Measurements from ENCODE around the gene SPATA16.

DNA sequence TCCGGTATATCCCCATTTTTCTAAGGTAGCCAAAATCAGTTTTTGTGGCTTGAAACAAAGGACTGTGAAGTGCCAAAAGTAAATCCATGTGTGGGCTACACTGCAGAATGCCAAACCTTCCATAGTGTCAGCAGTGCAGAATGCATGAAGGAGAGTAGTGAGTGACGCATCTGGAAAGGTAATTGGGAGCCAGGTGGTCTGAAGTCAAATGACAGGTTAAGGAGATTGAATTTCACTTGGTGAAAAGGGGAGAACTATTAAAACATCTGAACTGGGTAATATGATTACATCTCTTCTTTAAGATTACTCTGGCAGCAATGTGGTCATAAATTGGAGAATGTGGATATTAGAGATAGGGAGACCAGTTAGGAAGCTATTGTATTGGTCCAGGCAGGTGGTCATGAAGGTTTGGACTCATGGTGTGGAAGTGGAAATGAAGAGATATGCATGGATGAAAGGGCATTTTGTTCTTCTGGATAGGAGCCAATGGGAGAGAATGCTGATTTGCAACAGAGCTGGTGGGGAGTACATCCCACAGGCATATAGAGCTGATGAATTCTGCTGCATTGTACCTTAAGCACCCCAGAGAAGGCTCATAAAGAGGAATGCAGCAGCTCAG lies 272.3 kb downstream of the SPATA16 start:
- TF ChIP-seq, protein P1, sequence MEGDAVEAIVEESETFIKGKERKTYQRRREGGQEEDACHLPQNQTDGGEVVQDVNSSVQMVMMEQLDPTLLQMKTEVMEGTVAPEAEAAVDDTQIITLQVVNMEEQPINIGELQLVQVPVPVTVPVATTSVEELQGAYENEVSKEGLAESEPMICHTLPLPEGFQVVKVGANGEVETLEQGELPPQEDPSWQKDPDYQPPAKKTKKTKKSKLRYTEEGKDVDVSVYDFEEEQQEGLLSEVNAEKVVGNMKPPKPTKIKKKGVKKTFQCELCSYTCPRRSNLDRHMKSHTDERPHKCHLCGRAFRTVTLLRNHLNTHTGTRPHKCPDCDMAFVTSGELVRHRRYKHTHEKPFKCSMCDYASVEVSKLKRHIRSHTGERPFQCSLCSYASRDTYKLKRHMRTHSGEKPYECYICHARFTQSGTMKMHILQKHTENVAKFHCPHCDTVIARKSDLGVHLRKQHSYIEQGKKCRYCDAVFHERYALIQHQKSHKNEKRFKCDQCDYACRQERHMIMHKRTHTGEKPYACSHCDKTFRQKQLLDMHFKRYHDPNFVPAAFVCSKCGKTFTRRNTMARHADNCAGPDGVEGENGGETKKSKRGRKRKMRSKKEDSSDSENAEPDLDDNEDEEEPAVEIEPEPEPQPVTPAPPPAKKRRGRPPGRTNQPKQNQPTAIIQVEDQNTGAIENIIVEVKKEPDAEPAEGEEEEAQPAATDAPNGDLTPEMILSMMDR (IDR thresholded peaks at IDR 0.05; ENCODE audit: extremely low read depth in 1 of 2, insufficient read depth in 1 of 2, low read depth in 1 of 2, low read length in 2 of 2): no peak
- TF ChIP-seq POLR2A (IDR thresholded peaks at IDR 0.05; ENCODE audit: low read depth, low read length) (no peak), EZH2 (IDR thresholded peaks at IDR 0.05; ENCODE audit: borderline replicate concordance, low read depth, low read length, severe bottlenecking) (no peak)
- TF ChIP-seq, protein P2, sequence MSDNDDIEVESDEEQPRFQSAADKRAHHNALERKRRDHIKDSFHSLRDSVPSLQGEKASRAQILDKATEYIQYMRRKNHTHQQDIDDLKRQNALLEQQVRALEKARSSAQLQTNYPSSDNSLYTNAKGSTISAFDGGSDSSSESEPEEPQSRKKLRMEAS (IDR thresholded peaks at IDR 0.05; ENCODE audit: insufficient read depth, insufficient read length): no peak
